ENCODE data around the gene PRKN. TPM values are rescaled to one million over a fixed set of nuclear protein-coding genes. Genes with fewer than 3 reads are reported as not detected.

PRKN gene
- total RNA-seq, 1 experiment from 2014 or later = 0.34 TPM

- BruUV-seq (replicated peaks) = no TSS peak
- no peak overlapping the region for H3K27ac Mint-ChIP-seq (ENCODE audit: unreplicated experiment)
- DNase-seq = no peak
- CTCF ChIA-PET = interaction anchor here (0.6 kb wide), 1 partner anchor 21 kb away, joined by 5 read pairs; no protein-coding TSS in a partner anchor
- H3K9me3 Mint-ChIP-seq (ENCODE audit: unreplicated experiment) = no peaks in the 10 kb centered on the region
- no peaks in the 10 kb centered on the region for H3K27me3 Mint-ChIP-seq (ENCODE audit: insufficient read depth, unreplicated experiment)
- H3K4me1 ChIP-seq = no peaks in the 10 kb centered on the region
- no peaks in the 10 kb centered on the region for H3K27me3 ChIP-seq (replicated peaks; ENCODE audit: control insufficient read depth, insufficient read depth, low read length)
- POLR2A ChIA-PET = interaction anchor here (0.7 kb wide), 1 partner anchor 513 kb away, joined by 5 read pairs; no protein-coding TSS in a partner anchor
- no peak overlapping the region for H3K4me3 Mint-ChIP-seq (ENCODE audit: unreplicated experiment)
- H3K36me3 Mint-ChIP-seq (ENCODE audit: insufficient read depth, unreplicated experiment) = no peaks in the 10 kb centered on the region
- no peaks in the 10 kb centered on the region for H3K4me1 Mint-ChIP-seq (ENCODE audit: low read depth, unreplicated experiment)
- H3K4me3 ChIP-seq (ENCODE audit: low read depth, low read length) = no peak overlapping the region
- intact Hi-C loops (cut with micrococcal nuclease; ENCODE audit: unreplicated experiment) = no loop called here
- no peaks in the 10 kb centered on the region for H3K36me3 ChIP-seq (ENCODE audit: control insufficient read depth, insufficient read depth, low read length)
- H3K9me3 ChIP-seq = no peaks in the 10 kb centered on the region
- no peak for TF ChIP-seq CTCF (IDR thresholded peaks at IDR 0.05; ENCODE audit: insufficient read depth in 1 of 2, low read depth in 1 of 2, low read length in 1 of 2, severe bottlenecking in 1 of 2, unreplicated experiment in 1 of 2)
Measured at GRCh38 chr6:161459008-161459615, 1268.5 kb downstream of the PRKN start.

- no peak overlapping the region for H3K4me3 Mint-ChIP-seq (ENCODE audit: unreplicated experiment)
- POLR2A ChIA-PET = interaction anchor here (0.7 kb wide), 1 partner anchor 513 kb away, joined by 5 read pairs; no protein-coding TSS in a partner anchor
- H3K9me3 ChIP-seq = no peaks in the 10 kb centered on the region
- no peaks in the 10 kb centered on the region for H3K27me3 Mint-ChIP-seq (ENCODE audit: insufficient read depth, unreplicated experiment)
- intact Hi-C loops (cut with micrococcal nuclease; ENCODE audit: unreplicated experiment) = no loop called here
- H3K27ac Mint-ChIP-seq (ENCODE audit: unreplicated experiment) = no peak overlapping the region
- no peaks in the 10 kb centered on the region for H3K27me3 ChIP-seq (replicated peaks; ENCODE audit: control insufficient read depth, insufficient read depth, low read length)
- H3K4me3 ChIP-seq (ENCODE audit: low read depth, low read length) = no peak overlapping the region
- H3K9me3 Mint-ChIP-seq (ENCODE audit: unreplicated experiment) = no peaks in the 10 kb centered on the region
- no peaks in the 10 kb centered on the region for H3K36me3 Mint-ChIP-seq (ENCODE audit: insufficient read depth, unreplicated experiment)
- H3K4me1 Mint-ChIP-seq (ENCODE audit: low read depth, unreplicated experiment) = no peaks in the 10 kb centered on the region
- no peaks in the 10 kb centered on the region for H3K4me1 ChIP-seq
- no peak for DNase-seq
- no peak for TF ChIP-seq CTCF (IDR thresholded peaks at IDR 0.05; ENCODE audit: insufficient read depth in 1 of 2, low read depth in 1 of 2, low read length in 1 of 2, severe bottlenecking in 1 of 2, unreplicated experiment in 1 of 2)
- CTCF ChIA-PET = no interaction called here
- no TSS peak for BruUV-seq (replicated peaks)
- no peaks in the 10 kb centered on the region for H3K36me3 ChIP-seq (ENCODE audit: control insufficient read depth, insufficient read depth, low read length)
Measured at GRCh38 chr6:161458201-161458951, 1269.2 kb downstream of the PRKN start.

- intact Hi-C loops (cut with micrococcal nuclease; ENCODE audit: unreplicated experiment) = no loop called here
- H3K36me3 Mint-ChIP-seq (ENCODE audit: insufficient read depth, unreplicated experiment) = no peaks in the 10 kb centered on the region
- Histone ChIP-seq H3K4me3 (ENCODE audit: low read depth, low read length) (no peak overlapping the region), H3K9me3 (no peaks in the 10 kb centered on the region), H3K36me3 (ENCODE audit: control insufficient read depth, insufficient read depth, low read length) (no peaks in the 10 kb centered on the region), H3K27me3 (replicated peaks; ENCODE audit: control insufficient read depth, insufficient read depth, low read length) (no peaks in the 10 kb centered on the region), H3K4me1 (no peaks in the 10 kb centered on the region)
- TF ChIP-seq CTCF (IDR thresholded peaks at IDR 0.05; ENCODE audit: insufficient read depth in 1 of 2, low read depth in 1 of 2, low read length in 1 of 2, severe bottlenecking in 1 of 2, unreplicated experiment in 1 of 2) = no peak
- ChIA-PET POLR2A (no interaction called here), CTCF (no interaction called here)
- H3K9me3 Mint-ChIP-seq (ENCODE audit: unreplicated experiment) = no peaks in the 10 kb centered on the region
- no peak overlapping the region for H3K4me3 Mint-ChIP-seq (ENCODE audit: unreplicated experiment)
- H3K4me1 Mint-ChIP-seq (ENCODE audit: low read depth, unreplicated experiment) = no peaks in the 10 kb centered on the region
- H3K27me3 Mint-ChIP-seq (ENCODE audit: insufficient read depth, unreplicated experiment) = no peaks in the 10 kb centered on the region
- no TSS peak for BruUV-seq (replicated peaks)
- H3K27ac Mint-ChIP-seq (ENCODE audit: unreplicated experiment) = no peak overlapping the region
- DNase-seq = no peak
Measured at GRCh38 chr6:161455848-161456247, 1271.7 kb downstream of the PRKN start.
